A673 (cell line): Measurements from ENCODE around the gene ZNF398. TPM values are rescaled to one million over a fixed set of nuclear protein-coding genes. Genes with fewer than 3 reads are reported as not detected.

ENCODE experiments used
- BruUV-seq: library from RNA; stranded (reverse); fragments of 400-500 nt; replicated peaks from 2 replicates; lab custom pipeline; 2021; lab: Mats Ljungman, UMichigan
- CTCF ChIA-PET: fragments of 300-600 bp; sonication (Branson Sonifier 250); formaldehyde crosslinking; loops from one replicate; lab custom pipeline; 2022; ENCODE audit warnings: antibody characterized with exemption; lab: Charles Lee
- POLR2A ChIA-PET: fragments of 300-600 bp; sonication (Branson Sonifier 250); formaldehyde crosslinking; loops from one replicate; lab custom pipeline; 2022; ENCODE audit warnings: antibody characterized with exemption; ENCODE audit not compliant: low non-redundant PET; lab: Charles Lee
- DNase-seq: peaks from one replicate; pipeline ENCODE4 v3.0.0-alpha.2; 2015; ENCODE audit warnings: low spot score
- H3K27ac ChIP-seq: fragments of 200-600 bp; sonication (generic); 2 replicates; pipeline ENCODE4 v1.5.1; 2016; ENCODE audit warnings: mixed run types, low read depth, mild to moderate bottlenecking, mixed read lengths, antibody characterized with exemption, low read length; ENCODE audit not compliant: poor library complexity, severe bottlenecking
- H3K27me3 ChIP-seq: fragments of 200-600 bp; sonication (generic); replicated peaks from 2 replicates; pipeline ENCODE4 v1.6.1; 2017; ENCODE audit warnings: mixed run types, low read depth, mild to moderate bottlenecking, mixed read lengths, antibody characterized with exemption, low read length; ENCODE audit not compliant: insufficient read depth, poor library complexity
- H3K36me3 ChIP-seq: fragments of 200-600 bp; sonication (generic); 2 replicates; pipeline ENCODE4 v1.6.1; 2016; ENCODE audit warnings: mixed run types, mild to moderate bottlenecking, mixed read lengths, antibody characterized with exemption, low read length; ENCODE audit not compliant: insufficient read depth, poor library complexity, severe bottlenecking
- H3K4me1 ChIP-seq: fragments of 200-600 bp; sonication (generic); 2 replicates; pipeline ENCODE4 v1.6.1; 2017; ENCODE audit warnings: mixed run types, mild to moderate bottlenecking, mixed read lengths, antibody characterized with exemption, low read length; ENCODE audit not compliant: insufficient read depth, poor library complexity, severe bottlenecking
- H3K4me3 ChIP-seq: fragments of 200-600 bp; sonication (generic); 2 replicates; pipeline ENCODE4 v1.5.1; 2016; ENCODE audit warnings: low read depth, mixed run types, mild to moderate bottlenecking, mixed read lengths, low read length; ENCODE audit not compliant: poor library complexity, severe bottlenecking
- H3K9me3 ChIP-seq: fragments of 200-600 bp; sonication (generic); 2 replicates; pipeline ENCODE4 v1.6.1; 2016; ENCODE audit warnings: mixed run types, low read depth, mild to moderate bottlenecking, mixed read lengths, antibody characterized with exemption, low read length; ENCODE audit not compliant: poor library complexity, severe bottlenecking
- CTCF ChIP-seq: fragments of 300-800, 200-600 bp; sonication (generic); conservative IDR thresholded peaks from 2 replicates; pipeline ENCODE4 v1.5.1; 2017; ENCODE audit warnings: low read depth, mild to moderate bottlenecking, antibody characterized with exemption, low read length, moderate library complexity, mixed read lengths
- EZH2 ChIP-seq: fragments of 200-600 bp; sonication (generic); IDR thresholded peaks from 2 replicates; pipeline ENCODE4 v1.6.1; 2017; ENCODE audit warnings: borderline replicate concordance, low read depth, mild to moderate bottlenecking, mixed read lengths, antibody characterized with exemption, low read length; ENCODE audit not compliant: poor library complexity, severe bottlenecking
- intact Hi-C: fragments of 100-400 bp; cut with micrococcal nuclease; formaldehyde crosslinking; loops from one replicate; pipeline ENCODE4 v1.10.0; 2022; ENCODE audit not compliant: unreplicated experiment
- total RNA-seq: library from RNA; stranded (reverse); gene quantifications from 2 replicates; pipeline ENCODE4 v1.2.3, GENCODE V29; 2021

The ZNF398 gene
- total RNA-seq, 1 experiment from 2014 or later = 22.3 TPM

GRCh38 chr7:149125863-149126661 lies 21.2 kb upstream of the ZNF398 start, which contains the start of gene ZNF425:
TSS of gene ZNF425 (minus strand) at chr7:149126324. CDS start at chr7:149126213, 111 bp downstream.
- peak; percentile 95 for DNase-seq
- H3K4me1 ChIP-seq = peaks cover 7% of the 10 kb centered on the region
- peaks cover 9% of the 10 kb centered on the region for H3K9me3 ChIP-seq
- CTCF ChIA-PET = interaction anchor here (0.5 to 0.9 kb wide), 2 partner anchors 9 to 21 kb away, joined by 3 to 5 read pairs; partner anchors contain the start of gene ZNF398
- POLR2A ChIA-PET = no interaction called here
- no peaks in the 10 kb centered on the region for H3K27me3 ChIP-seq
- H3K27ac ChIP-seq = peak within 1 kb of the TSS; percentile 93
- peaks cover 17% of the 10 kb centered on the region for H3K36me3 ChIP-seq
- TF ChIP-seq CTCF (peak; percentile 98), EZH2 (no peak)
- intact Hi-C loops = loop anchor here (1.0 kb wide), 1 partner anchor 21 kb away; the partner anchor contains the start of gene ZNF398
- H3K4me3 ChIP-seq = peak within 1 kb of the TSS; percentile 95
- BruUV-seq = no TSS peak

GRCh38 chr7:149126662-149127266 lies 20.5 kb upstream of the ZNF398 start:
- peaks cover 7% of the 10 kb centered on the region for H3K4me1 ChIP-seq
- intact Hi-C loops = loop anchor here (1.0 kb wide), 1 partner anchor 21 kb away; the partner anchor contains the start of gene ZNF398
- no peaks in the 10 kb centered on the region for H3K27me3 ChIP-seq
- H3K27ac ChIP-seq = peak overlapping the region; percentile 93
- peak overlapping the region; percentile 95 for H3K4me3 ChIP-seq
- ChIA-PET POLR2A (no interaction called here), CTCF (interaction anchor here (0.5 kb wide), 1 partner anchor 10 kb away, joined by 3 read pairs; no protein-coding TSS in a partner anchor)
- H3K9me3 ChIP-seq = peaks cover 11% of the 10 kb centered on the region
- TF ChIP-seq CTCF (no peak), EZH2 (no peak)
- H3K36me3 ChIP-seq = peaks cover 24% of the 10 kb centered on the region
- BruUV-seq = no TSS peak
- peak; percentile 66 for DNase-seq

- CTCF ChIA-PET = no interaction called here
- no peaks in the 10 kb centered on the region for H3K27me3 ChIP-seq
- intact Hi-C loops = no loop called here
- BruUV-seq = TSS peak; percentile 26
- peaks cover 26% of the 10 kb centered on the region for H3K36me3 ChIP-seq
- peaks cover 7% of the 10 kb centered on the region for H3K4me1 ChIP-seq
- POLR2A ChIA-PET = no interaction called here
- no peak overlapping the region for H3K27ac ChIP-seq
- peaks cover 11% of the 10 kb centered on the region for H3K9me3 ChIP-seq
- H3K4me3 ChIP-seq = no peak overlapping the region
- TF ChIP-seq EZH2 = no peak
- TF ChIP-seq CTCF = no peak
- no peak for DNase-seq
Observed at GRCh38 chr7:149130572-149131198, 16.6 kb upstream of the ZNF398 start.
